NCI-H1930 (cell line): Measurements from ENCODE around the gene KNL1.
"Not testable (repeated sequence)": the region's sequence is repeated elsewhere in the genome, so short reads cannot be mapped to it uniquely, and the experiment has no call there.

Experiments
- DNase-seq, 2 experiments: peaks; one replicate each; lab custom pipeline; 2025; lab: John Stamatoyannopoulos, UW

The KNL1 gene

DNA sequence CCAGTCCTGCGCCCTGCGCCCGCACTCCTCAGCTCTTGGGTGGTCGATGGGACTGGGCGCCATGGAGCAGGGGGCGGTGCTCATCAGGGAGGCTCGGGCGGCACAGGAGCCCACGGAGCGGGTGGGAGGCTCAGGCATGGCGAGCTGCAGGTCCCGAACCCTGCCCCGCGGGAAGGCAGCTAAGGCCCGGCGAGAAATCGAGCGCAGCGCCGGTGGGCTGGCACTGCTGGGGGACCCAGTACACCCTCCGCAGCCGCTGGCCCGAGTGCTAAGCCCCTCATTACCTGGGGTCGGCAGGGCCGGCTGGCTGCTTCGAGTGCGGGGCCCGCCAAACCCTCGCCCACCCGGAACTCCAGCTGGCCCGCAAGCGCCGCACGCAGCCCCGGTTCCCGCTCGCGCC is 82.9 kb downstream of the KNL1 start:
- DNase-seq, result not testable (repeated sequence)

DNA sequence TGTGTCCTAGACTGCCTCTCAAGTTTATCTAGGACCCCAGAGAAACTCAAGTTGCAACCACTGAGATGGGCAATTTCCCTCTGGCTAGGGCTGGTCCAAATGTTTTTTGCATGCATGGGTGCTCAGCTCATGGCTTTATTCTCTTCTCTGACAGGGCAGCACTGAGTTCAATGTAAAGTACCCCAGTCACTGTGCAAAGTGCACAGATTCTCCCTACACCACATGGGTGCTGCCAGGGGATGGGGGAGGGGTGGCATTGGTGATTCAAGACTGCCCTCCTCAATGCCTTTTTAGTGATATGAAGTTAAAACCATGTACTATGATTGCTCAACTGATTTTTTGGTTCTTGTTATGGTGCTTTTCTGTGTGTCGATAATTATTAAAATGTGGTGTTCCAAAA is 86.1 kb downstream of the KNL1 start:
- no peak for DNase-seq

DNA sequence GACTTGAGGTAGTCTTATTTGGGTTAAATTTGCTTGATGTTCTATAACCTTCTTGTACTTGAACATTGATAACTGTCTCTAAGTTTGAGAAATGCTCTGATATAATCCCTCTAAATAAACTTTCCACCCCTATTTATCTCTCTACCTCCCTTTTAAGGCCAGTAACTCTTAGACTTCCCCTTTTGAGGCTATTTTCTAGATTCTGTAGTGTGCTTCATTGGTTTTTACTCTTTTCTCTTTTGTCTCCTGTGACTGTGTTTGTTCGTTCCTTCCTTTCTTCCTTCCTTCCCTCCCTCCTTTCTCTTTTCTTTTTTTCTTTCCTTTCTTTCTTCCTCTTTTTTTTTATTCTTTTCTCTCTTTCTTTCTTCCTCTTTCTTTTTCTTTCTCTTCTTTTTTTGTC is 86.9 kb downstream of the KNL1 start:
- DNase-seq, result not testable (repeated sequence)

DNA sequence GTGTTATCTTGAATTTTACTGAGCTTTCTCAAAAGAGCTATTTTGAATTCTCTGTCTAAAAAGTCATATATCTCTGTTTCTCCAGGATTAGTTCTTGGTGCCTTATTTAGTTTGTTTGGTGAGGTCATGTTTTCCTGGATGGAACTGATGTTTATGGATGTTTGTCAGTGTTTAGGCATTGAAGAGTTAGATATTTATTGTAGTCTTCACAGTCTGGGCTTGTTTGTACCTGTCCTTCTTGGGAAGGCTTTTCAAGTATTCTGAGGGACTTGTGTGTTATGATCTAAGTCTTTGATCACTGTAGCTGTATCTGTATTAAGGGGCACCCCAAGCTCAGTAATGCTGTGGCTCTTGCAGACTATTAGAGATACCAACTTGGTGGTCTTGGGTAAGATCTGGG is 90.3 kb downstream of the KNL1 start:
- no peak for DNase-seq

DNA sequence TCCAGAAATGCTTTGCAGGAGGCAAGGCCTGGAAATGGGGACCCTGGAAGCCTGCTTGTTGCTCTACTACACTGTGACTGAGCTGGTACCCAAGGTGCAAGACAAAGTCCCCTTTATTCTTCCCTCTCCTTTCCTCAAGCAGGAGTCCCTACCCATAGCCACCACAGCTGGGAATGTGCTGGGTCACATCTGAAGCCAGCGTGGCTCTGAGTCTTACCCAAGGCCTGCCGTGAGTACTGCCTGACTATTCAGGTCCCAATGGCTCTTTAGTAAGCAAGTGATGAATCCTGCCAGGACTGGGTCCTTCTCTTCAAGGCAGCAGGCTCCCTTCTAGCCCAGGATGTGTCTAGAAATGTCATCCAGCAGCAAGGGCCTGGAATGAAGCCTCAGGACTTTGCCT is 91.3 kb downstream of the KNL1 start:
- DNase-seq, result no peak

DNA sequence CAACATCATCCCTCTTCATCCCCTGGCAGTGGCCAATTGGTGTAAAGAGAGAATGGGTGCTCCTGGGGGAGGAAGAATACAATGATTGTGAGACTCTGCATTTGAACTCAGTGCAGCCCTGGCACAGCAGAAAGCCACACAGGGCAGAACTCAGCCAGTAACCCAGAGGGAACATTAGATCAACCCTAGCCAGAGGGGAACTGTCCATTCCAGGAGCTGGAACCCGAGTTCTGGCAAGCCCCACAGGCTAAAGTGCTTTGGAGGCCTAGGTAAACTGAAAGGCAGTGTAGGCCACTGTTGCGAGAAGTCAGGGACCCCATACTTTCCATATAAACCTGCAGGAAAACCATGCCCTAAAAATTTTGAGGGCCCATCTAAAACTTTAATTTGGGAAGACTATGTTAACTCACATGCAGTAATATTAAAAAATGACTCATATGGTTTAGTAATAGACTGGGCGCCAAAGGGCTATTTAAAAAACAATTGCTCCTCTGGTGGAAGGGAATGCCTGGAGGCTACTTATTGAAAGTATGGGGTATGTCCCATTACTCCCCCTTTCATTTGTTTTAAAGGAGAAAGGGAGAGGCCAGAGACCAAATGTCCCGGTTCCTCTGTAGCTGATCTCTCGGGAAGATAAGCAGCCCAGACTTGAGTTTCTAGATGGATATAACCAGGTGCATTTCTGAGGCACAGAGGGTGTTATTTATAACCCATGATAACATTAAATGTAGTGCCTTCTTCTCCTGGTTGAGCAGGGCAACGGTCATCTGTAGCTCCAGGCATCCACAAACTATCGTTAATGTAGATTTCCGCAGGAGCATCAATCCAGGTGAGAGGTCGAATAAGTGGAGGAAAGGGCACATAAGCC is 95.1 kb downstream of the KNL1 start:
- DNase-seq, result no peak

DNA sequence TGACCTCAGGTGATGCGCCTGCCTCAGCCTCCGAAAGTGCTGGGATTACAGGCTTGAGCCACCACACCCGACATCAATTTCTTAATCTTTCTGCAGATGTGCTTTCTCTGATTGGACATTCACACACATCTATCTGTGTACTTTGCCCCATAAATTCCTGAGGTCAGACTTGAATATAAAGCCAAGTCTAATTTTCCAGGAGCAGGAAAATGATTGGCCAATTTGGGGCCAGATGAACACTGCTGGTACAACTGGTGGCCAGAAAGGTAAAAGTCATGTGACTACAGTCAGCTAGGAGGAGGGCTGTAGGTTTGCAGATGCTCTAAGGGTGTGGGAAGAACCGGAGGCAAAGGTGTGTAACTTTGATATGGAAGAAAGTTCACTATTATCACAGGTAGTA is 97.7 kb downstream of the KNL1 start:
- DNase-seq, result no peak

DNA sequence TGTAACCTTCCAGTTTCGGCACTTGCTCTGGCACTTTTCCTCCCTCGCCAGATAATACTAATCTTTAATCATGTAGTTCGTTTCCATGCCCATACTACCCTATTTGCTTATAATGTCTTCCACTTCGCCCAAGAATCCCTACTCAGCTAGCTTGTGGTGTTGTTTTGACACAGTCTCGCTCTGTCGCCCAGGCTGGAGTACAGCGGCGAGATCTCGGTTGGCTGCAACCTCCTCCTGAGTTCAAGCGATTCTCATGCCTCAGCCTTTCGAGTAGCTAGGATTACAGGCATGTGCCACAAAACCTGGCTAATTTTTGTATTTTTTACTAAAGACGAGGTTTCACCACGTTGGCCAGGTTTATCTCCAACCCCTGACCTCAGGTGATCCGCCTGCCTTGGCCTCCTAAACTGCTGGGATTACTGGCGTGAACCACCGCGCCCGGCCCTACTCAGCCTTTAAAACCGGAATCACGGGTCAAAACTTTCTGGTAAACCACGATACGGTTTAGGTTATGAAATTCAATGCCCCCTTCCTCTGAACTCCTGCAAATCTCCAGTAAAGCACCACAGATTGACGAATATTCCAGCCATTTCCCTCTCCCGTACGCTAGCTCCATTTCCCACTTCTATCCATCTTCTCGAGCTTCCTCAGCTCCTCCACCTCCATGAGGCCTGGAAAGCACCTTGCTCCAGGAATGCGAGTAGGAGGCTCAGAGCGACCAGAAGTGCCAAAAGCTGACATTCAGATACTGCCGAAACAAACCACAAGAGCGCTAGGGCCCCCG is 100.0 kb downstream of the KNL1 start:
- no peak for DNase-seq

DNA sequence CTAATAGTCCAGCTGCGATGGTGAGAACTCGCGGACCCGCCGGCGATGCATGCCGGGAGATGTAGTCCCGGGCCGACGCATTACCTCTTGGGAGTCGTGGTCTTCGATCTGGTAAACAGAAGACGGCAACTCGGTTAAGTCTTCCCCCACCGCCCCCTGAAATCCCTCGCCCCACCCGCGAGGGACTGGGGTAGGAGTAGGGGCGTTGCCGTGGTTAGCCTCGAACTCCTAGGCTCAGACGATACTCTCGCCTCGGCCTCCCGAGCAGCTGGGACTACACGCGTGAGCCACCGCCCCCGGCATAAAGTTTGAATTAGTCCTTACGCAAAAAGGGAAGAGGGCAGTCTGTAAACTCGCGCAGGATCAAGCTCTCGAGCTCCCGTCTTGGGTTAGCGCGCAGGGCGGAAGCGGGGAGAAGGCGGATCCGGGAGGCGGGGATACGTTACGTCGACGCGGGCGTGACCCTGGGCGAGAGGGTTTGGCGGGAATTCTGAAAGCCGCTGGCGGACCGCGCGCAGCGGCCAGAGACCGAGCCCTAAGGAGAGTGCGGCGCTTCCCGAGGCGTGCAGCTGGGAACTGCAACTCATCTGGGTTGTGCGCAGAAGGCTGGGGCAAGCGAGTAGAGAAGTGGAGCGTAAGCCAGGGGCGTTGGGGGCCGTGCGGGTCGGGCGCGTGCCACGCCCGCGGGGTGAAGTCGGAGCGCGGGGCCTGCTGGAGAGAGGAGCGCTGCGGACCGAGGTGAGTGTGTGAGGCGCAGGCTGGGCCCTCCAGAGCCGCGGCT is 100.8 kb downstream of the KNL1 start, which contains the start of gene RAD51:
Gene RAD51 (plus strand): TSS at position 487 of the 781 bp plus-strand sequence. CDS start 3,585 bp downstream, outside the sequence.
- DNase-seq, result peak; percentile 79

DNA sequence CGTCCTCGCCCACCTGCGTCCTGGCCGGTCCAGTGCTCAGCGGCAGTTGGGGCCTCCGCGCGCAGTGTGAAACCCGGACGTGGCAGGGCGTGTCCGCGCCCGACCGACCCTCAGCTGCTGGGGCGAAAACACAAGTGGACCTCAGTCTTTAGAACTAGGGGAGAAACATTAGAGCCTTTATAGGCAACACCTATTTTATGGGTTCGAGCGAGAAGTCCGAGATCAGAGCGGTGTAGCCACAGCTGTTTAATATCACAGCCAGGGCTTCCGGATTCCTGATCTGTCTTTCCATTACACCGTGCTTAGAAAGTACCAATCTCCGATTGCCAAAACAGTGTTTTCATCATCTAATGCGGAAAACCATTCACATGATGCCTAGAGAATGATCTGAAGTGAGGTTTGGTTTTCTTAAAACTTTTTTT is 101.4 kb downstream of the KNL1 start:
- DNase-seq, result no peak

DNA sequence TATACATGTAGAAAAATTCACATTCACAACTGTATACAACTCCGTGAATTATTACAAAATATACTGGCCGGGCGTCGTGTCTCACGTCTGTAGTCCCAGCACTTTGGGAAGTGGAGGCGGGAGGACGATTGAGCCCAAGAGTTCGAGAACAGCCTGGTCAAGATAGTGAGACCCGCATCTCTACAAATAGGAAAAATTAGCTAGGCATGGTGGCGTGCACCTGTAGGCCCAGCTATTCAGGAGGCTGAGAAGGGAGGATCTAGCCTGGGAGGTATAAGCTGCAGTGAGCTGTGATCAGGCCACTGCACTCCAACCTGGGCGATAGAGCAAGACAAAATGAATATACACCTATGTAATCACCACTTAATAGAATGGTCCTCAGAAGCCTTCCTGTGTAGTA is 102.2 kb downstream of the KNL1 start:
- DNase-seq, result no peak

DNA sequence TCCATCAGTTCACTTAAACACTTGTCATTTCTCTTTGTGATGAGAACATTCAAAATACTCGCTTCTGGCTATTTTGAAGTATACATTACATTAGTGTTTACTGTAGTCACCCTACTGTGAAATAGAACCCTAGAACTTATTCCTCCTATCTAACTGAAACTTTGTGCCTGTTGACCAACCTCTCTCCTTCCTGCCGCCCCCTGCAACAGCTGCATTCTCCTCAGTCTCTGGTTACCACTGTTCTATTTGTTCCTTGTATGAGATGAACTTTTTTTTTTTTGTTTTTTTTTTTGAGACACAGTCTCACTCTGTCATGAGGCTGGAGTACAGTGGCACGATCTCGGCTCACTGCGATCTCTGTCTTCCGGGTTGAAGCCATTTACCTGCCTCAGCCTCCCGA is 103.9 kb downstream of the KNL1 start:
- DNase-seq, result no peak

DNA sequence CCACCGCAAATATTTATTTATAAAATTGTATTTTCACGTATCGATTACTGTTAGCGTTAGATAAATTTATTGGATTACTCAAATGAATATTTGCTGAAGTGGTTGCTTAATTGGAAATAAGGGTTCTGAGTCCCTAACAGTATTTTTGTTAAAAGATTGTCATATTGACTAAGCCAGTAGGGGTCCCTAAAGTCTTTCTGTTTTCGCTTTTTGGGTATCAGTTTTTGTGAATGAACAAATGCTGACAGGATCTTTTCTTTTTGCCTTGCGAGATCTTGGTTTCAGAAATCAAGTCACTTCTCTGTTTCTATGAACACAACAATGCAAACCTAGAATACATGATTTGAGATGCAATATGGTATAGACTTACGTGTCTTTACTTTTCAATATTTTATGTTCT is 108.0 kb downstream of the KNL1 start:
- no peak for DNase-seq

DNA sequence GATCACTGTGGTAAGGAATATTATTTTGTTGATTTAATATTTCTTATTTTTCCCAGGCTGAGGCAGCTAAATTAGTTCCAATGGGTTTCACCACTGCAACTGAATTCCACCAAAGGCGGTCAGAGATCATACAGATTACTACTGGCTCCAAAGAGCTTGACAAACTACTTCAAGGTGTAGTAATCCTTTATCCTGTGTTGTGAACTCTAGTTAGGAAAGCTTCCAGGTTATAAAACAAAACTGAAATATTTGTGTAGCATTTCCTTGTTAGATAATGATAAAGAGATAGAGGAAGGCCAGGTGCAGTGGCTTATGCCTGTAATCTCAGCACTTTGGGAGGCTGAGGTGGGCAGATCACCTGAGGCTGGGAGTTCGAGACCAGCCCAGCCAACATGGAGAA is 112.1 kb downstream of the KNL1 start:
- no peak for DNase-seq
